ENCODE measurements around the gene CYP1B1.
"Not testable (repeated sequence)": the region's sequence is repeated elsewhere in the genome, so short reads cannot be mapped to it uniquely, and the experiment has no call there.

The CYP1B1 gene

DNA sequence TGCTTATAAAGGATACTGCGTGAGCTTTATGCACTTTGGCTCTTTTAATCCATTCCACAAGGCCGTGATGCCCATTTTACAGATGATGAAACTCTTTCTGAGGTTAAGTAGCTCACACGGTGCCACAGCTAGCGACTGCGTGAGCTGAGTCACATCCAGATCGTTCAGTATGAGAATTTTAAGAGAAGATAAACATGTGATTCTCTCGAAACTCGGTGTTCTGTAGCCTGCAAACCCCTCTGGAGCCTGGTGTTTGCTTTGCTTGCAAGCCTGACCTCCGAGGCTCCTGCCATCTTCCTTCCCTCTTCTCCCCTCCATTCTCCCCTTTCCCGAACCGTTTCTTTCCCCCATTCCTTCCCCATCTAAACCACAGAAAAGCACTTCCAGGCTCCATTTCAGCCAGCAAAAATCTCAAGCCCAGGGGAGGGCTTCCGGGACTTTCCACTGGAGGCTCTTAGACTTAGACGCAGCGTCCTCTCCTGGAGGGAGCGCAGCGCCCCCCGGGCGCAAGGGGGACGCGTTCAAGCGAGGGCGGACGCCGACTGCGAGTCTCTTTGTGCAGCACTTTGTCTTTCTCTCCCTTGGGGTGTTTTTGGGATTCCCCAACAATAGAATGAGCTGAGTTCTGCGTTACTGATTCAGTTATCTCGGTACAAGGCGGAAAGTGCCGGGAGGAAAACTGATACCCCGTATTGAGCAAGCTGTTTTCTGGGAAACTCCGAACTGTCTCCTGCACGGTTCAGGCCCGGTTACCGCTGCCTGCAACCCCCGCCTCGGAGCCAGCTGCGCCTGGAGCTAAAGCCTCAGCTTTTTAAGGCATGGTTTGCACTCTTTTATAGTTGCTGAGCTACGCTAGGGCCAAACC lies 38.0 kb downstream of the CYP1B1 start:
- peak; percentile 29 to 31 for DNase-seq (ENCODE audit: low read depth in 2 of 2)

- DNase-seq (ENCODE audit: low read depth in 2 of 2), result peak; percentile 24 to 28
These were observed 38.6 kb downstream of the CYP1B1 start for GRCh38 chr2:38037325-38037724.

GRCh38 chr2:38035968-38036367 lies 40.0 kb downstream of the CYP1B1 start:
- DNase-seq (ENCODE audit: low read depth in 2 of 2), result no peak

DNA sequence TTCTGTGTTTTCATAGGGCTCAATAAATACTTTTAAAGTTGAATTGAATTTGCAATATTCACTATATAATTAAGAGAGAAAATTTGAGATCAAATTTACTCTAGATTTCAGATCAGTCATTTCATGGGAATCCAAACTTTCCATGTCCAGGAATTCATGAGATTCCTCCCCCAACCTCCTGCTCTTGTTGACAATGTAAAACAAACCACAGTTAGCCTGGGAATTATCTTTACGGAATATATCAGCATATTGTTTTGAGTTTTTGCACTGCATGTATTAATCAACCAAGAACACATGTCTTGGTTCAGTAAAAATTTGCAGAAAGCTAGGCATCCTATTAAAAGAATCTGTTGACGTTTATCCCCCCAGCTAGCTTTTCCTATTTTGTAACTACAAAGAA lies 42.3 kb downstream of the CYP1B1 start:
- peak in 1 of 2 experiments; percentile 22 for DNase-seq (ENCODE audit: low read depth in 2 of 2)

DNA sequence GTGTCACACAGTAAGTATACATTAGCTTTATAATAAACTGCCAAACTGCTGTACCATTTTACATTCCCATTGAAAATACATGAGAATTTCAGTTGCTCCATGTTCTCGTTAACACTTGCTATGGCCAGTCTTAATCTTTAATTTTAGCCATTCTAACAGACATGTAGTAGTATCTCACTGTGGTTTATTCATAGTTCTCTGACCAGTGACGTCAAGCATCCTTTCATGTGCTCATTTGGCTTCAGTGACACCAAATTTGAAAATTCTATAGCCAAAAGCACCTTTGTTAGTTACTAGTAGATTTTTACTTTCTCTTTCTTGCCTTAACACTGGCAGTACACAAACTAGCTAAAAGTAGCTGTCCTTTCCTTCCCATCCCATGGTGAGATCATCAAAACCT lies 43.0 kb downstream of the CYP1B1 start:
- no peak for DNase-seq (ENCODE audit: low read depth in 2 of 2)

DNA sequence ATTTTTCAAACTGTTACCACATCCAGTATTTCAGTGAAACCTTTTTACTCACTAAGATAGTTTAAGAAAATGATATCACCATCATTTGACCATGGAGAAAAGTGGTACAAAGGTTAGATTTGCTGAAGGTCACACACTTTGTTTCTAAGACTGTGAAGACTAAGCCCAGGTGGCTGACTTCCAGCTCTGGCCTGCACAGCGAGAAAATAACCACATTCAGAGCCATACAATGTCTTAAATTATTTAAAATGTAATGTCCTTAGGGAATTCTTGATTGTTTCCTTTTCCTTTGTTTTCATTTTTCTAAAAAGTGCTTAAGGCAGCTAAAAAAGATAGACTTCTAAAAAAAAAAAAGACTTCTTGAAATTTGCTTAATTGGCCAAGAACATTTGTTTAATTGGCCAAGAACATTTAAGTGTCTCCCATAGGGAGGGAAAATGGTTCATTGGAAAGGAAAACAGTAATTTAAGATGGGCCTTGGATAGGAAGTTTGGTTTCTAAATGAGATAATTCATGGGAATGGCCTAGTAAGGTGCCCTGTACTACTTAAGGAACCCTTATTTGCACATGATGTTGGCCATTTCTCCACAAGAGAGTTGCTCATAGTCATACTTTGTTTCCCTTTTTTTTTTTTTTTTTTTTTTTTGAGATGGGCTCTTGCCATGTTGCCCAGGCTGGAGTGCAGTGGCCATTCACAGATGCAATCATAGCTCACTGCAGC lies 45.2 kb downstream of the CYP1B1 start:
- no peak for DNase-seq (ENCODE audit: low read depth in 2 of 2)

DNA sequence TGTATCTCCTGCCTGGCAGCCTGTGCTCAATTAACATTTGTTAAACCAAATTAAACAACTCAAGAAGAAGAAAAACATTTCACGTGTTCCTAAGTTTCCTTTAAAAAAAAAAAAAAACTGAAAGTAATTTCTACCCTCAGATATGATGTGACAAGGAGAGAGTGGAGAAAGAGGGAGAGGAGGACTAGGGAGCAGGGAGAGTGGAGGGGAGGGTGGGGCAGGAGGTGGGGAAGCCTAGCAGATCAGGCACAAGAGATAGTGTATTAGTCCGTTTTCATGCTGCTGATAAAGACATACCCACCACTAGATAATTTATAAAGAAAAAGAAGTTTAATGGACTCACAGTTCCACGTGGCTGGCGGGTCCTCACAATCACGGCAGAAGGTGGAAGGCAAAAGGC lies 46.4 kb downstream of the CYP1B1 start:
- no peak for DNase-seq (ENCODE audit: low read depth in 2 of 2)

GRCh38 chr2:38028829-38029228 lies 47.1 kb downstream of the CYP1B1 start:
- no peak for DNase-seq (ENCODE audit: low read depth in 2 of 2)

GRCh38 chr2:38026846-38027245 lies 49.1 kb downstream of the CYP1B1 start:
- no peak for DNase-seq (ENCODE audit: low read depth in 2 of 2)

DNA sequence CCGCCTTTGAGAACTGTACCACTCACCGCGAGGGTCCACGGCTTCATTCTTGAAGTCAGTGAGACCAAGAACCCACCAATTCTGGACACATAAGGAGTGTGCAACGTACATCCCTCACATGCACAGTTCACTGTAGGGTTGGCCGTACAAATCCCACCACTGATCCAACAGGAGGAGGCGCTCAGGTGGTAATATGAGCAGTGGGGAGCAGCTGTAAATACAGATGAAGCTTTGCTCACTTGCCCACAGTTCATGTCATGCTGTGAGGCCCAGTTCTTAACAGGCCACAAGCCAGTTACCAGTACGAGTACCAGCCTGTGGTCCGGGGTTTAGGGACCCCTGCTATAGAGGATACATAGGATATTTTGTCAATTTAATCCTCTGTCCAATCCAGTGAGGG lies 54.4 kb downstream of the CYP1B1 start:
- no peak for DNase-seq (ENCODE audit: low read depth in 2 of 2)

DNA sequence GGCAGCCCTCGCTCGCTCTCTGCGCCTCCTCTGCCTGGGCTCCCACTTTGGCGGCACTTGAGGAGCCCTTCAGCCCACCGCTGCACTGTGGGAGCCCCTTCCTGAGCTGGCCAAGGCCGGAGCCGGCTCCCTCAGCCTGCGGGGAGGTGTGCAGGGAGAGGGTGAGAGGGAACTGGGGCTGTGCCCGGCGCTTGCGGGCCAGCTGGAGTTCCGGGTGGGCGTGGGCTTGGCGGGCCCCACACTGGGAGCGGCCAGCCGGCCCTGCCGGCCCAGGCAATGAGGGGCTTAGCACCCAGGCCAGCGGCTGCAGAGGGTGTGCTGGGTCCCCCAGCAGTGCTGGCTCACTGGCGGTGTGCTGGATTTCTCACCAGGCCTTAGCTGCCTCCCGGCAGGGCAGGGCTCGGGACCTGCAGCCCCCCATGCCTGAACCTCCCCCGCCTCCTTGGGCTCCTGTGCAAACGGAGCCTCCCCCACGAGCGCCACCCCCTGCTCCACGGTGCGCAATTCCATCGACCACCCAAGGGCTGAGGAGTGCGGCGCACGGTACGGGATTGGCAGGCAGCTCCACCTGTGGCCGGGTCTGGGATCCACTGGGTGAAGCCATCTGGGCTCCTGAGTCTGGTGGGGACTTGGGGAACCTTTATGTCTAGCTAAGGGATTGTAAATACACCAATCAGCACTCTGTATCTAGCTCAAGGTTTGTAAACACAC lies 55.4 kb downstream of the CYP1B1 start:
- DNase-seq (ENCODE audit: low read depth in 2 of 2), result not testable (repeated sequence)

DNA sequence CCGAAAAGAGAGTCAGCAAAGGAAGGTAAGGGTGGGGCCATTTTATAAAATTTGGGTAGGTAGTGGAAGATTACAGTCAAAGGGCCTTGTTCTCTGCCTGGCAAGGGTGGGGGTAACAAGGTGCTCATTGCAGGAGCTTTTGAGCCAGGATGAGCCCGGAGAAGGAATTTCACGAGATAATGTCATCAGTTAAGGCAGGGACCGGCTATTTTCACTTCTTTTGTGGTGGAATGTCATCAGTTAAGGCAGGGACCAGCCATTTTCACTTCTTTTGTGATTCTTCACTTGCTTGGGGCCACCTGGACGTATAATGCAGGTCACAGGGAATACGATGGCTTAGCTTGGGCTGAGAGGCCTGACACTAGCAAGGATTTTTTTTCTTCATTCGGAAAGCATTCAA lies 58.1 kb downstream of the CYP1B1 start:
- no peak for DNase-seq (ENCODE audit: low read depth in 2 of 2)
